Adipocyte (in vitro differentiated cells): ENCODE results near the gene ARHGEF1.

Experiments
- DNase-seq: peaks from one replicate; pipeline ENCODE4 v3.0.0-alpha.2; 2015; ENCODE audit warnings: low read depth
- H3K27me3 ChIP-seq: replicated peaks from 2 replicates; pipeline ENCODE4 v1.7.0; 2013; ENCODE audit warnings: mild to moderate bottlenecking, low read length, moderate library complexity; ENCODE audit not compliant: control insufficient read depth, insufficient read depth
- H3K36me3 ChIP-seq: 2 replicates; pipeline ENCODE4 v1.7.0; 2013; ENCODE audit warnings: low read length, mild to moderate bottlenecking, moderate library complexity; ENCODE audit not compliant: control insufficient read depth, insufficient read depth, severe bottlenecking
- H3K4me1 ChIP-seq: 2 replicates; pipeline ENCODE4 v1.7.0; 2013; ENCODE audit warnings: mild to moderate bottlenecking, low read length, moderate library complexity; ENCODE audit not compliant: control insufficient read depth, insufficient read depth
- H3K4me3 ChIP-seq: 2 replicates; pipeline ENCODE4 v1.7.0; 2013; ENCODE audit warnings: mild to moderate bottlenecking, low read length, moderate library complexity
- H3K9ac ChIP-seq: 2 replicates; pipeline ENCODE4 v1.7.0; 2013; ENCODE audit warnings: mild to moderate bottlenecking, low read length, moderate library complexity
- H3K9me3 ChIP-seq: 2 replicates; pipeline ENCODE4 v1.7.0; 2013; ENCODE audit warnings: mild to moderate bottlenecking, low read length, moderate library complexity; ENCODE audit not compliant: control insufficient read depth

The ARHGEF1 gene

GRCh38 chr19:41887711-41888382 is 4.9 kb downstream of the ARHGEF1 start:
- Histone ChIP-seq H3K36me3 (peaks cover 30% of the 10 kb centered on the region), H3K9ac (no peak overlapping the region), H3K4me3 (no peak overlapping the region), H3K27me3 (no peaks in the 10 kb centered on the region), H3K4me1 (peaks cover 13% of the 10 kb centered on the region), H3K9me3 (no peaks in the 10 kb centered on the region)
- DNase-seq = no peak

GRCh38 chr19:41888926-41889325 is 5.9 kb downstream of the ARHGEF1 start:
- no peak for DNase-seq
- Histone ChIP-seq H3K36me3 (peaks cover 32% of the 10 kb centered on the region), H3K27me3 (no peaks in the 10 kb centered on the region), H3K9me3 (no peaks in the 10 kb centered on the region), H3K4me3 (no peak overlapping the region), H3K4me1 (peaks cover 8% of the 10 kb centered on the region), H3K9ac (no peak overlapping the region)

GRCh38 chr19:41889896-41890295 is 6.9 kb downstream of the ARHGEF1 start:
- H3K9ac ChIP-seq = no peak overlapping the region
- no peaks in the 10 kb centered on the region for H3K9me3 ChIP-seq
- H3K36me3 ChIP-seq = peaks cover 38% of the 10 kb centered on the region
- H3K4me1 ChIP-seq = peaks cover 3% of the 10 kb centered on the region
- no peak for DNase-seq
- no peaks in the 10 kb centered on the region for H3K27me3 ChIP-seq
- H3K4me3 ChIP-seq = no peak overlapping the region

- DNase-seq = no peak
- no peaks in the 10 kb centered on the region for H3K27me3 ChIP-seq
- no peak overlapping the region for H3K4me3 ChIP-seq
- peaks cover 48% of the 10 kb centered on the region for H3K36me3 ChIP-seq
- H3K9ac ChIP-seq = no peak overlapping the region
- no peaks in the 10 kb centered on the region for H3K4me1 ChIP-seq
- no peaks in the 10 kb centered on the region for H3K9me3 ChIP-seq
Measured at GRCh38 chr19:41890936-41891335, 8.0 kb downstream of the ARHGEF1 start.

- Histone ChIP-seq H3K9me3 (no peaks in the 10 kb centered on the region), H3K4me1 (no peaks in the 10 kb centered on the region), H3K36me3 (peaks cover 54% of the 10 kb centered on the region), H3K27me3 (no peaks in the 10 kb centered on the region), H3K9ac (no peak overlapping the region), H3K4me3 (no peak overlapping the region)
- DNase-seq = no peak
Measured at GRCh38 chr19:41892173-41892902, 9.4 kb downstream of the ARHGEF1 start.

- Histone ChIP-seq H3K4me1 (peaks cover 15% of the 10 kb centered on the region), H3K36me3 (peaks cover 53% of the 10 kb centered on the region), H3K9me3 (no peaks in the 10 kb centered on the region), H3K9ac (no peak overlapping the region), H3K27me3 (no peaks in the 10 kb centered on the region), H3K4me3 (no peak overlapping the region)
- no peak for DNase-seq
Measured at GRCh38 chr19:41893899-41894298, 10.9 kb downstream of the ARHGEF1 start.

- no peak for DNase-seq
Measured at GRCh38 chr19:41894350-41894749, 11.4 kb downstream of the ARHGEF1 start.

GRCh38 chr19:41895745-41896580 is 13.0 kb downstream of the ARHGEF1 start:
- H3K4me1 ChIP-seq = peaks cover 19% of the 10 kb centered on the region
- no peaks in the 10 kb centered on the region for H3K9me3 ChIP-seq
- no peak for DNase-seq
- no peak overlapping the region for H3K9ac ChIP-seq
- H3K36me3 ChIP-seq = peaks cover 54% of the 10 kb centered on the region
- H3K27me3 ChIP-seq = no peaks in the 10 kb centered on the region
- H3K4me3 ChIP-seq = no peak overlapping the region

More at GRCh38 chr19:41894350-41894749, 11.4 kb downstream of the ARHGEF1 start:
- Histone ChIP-seq H3K27me3 (no peaks in the 10 kb centered on the region), H3K4me3 (no peak overlapping the region), H3K4me1 (peaks cover 19% of the 10 kb centered on the region), H3K9me3 (no peaks in the 10 kb centered on the region), H3K36me3 (peaks cover 52% of the 10 kb centered on the region), H3K9ac (no peak overlapping the region)

- Histone ChIP-seq H3K4me3 (no peak overlapping the region), H3K36me3 (peaks cover 55% of the 10 kb centered on the region), H3K4me1 (peaks cover 19% of the 10 kb centered on the region), H3K9ac (no peak overlapping the region), H3K9me3 (no peaks in the 10 kb centered on the region), H3K27me3 (no peaks in the 10 kb centered on the region)
- DNase-seq = no peak
Measured at GRCh38 chr19:41896581-41896942, 13.6 kb downstream of the ARHGEF1 start.

GRCh38 chr19:41897181-41897580 is 14.2 kb downstream of the ARHGEF1 start:
- Histone ChIP-seq H3K4me3 (no peak overlapping the region), H3K9ac (no peak overlapping the region), H3K27me3 (no peaks in the 10 kb centered on the region), H3K36me3 (peaks cover 55% of the 10 kb centered on the region), H3K4me1 (peaks cover 19% of the 10 kb centered on the region), H3K9me3 (no peaks in the 10 kb centered on the region)
- no peak for DNase-seq

GRCh38 chr19:41897820-41898219 is 14.8 kb downstream of the ARHGEF1 start:
- peaks cover 19% of the 10 kb centered on the region for H3K4me1 ChIP-seq
- H3K36me3 ChIP-seq = peaks cover 55% of the 10 kb centered on the region
- peak overlapping the region; percentile 47 for H3K9ac ChIP-seq
- no peaks in the 10 kb centered on the region for H3K27me3 ChIP-seq
- no peak for DNase-seq
- H3K4me3 ChIP-seq = no peak overlapping the region
- H3K9me3 ChIP-seq = no peaks in the 10 kb centered on the region
